HCT116 (cell line): ENCODE data around the gene CLCN1. TPM values are rescaled to one million over a fixed set of nuclear protein-coding genes. Genes with fewer than 3 reads are reported as not detected.

Source experiments
- ATAC-seq: fragments of 200-7000 bp; cut with Tn5 transposase; 2 replicates; pipeline ENCODE4 v1.9.1; 2020; ENCODE audit warnings: mild to moderate bottlenecking, moderate library complexity
- BruUV-seq: library from RNA; stranded (reverse); fragments of 400-500 nt; replicated peaks from 2 replicates; lab custom pipeline; 2021; lab: Mats Ljungman, UMichigan
- CTCF ChIA-PET: fragments of 300-600 bp; sonication (Branson Sonifier 250); formaldehyde crosslinking; loops from one replicate; lab custom pipeline; 2021; ENCODE audit warnings: antibody characterized with exemption; lab: Charles Lee
- POLR2A ChIA-PET: fragments of 300-600, 350-600 bp; sonication (Branson Sonifier 250); formaldehyde crosslinking; loops from one replicate; lab custom pipeline; 2021; ENCODE audit warnings: antibody characterized with exemption; lab: Charles Lee
- RAD21 ChIA-PET, 2 experiments: fragments of 300-600 bp; sonication (Branson Sonifier 250); formaldehyde crosslinking; loops; one replicate each; lab custom pipeline; 2023; ENCODE audit warnings: low total read pairs in 2 of 2; ENCODE audit not compliant: uncharacterized antibody in 2 of 2, unreplicated experiment in 2 of 2, low non-redundant PET in 1 of 2; lab: Charles Lee
- DNase-seq: peaks from one replicate; pipeline ENCODE4 v3.0.0-alpha.2; 2010; ENCODE audit warnings: low read depth, low spot score
- H2AFZ ChIP-seq: fragments of 200-600 bp; shearing (Covaris generic), sonication (generic); 2 replicates; pipeline ENCODE4 v1.6.1; 2017; ENCODE audit warnings: low read depth, mixed run types, mixed read lengths, antibody characterized with exemption, low read length; ENCODE audit not compliant: poor library complexity, severe bottlenecking
- H3K27ac ChIP-seq: 2 replicates; pipeline ENCODE4 v1.5.1; 2012; ENCODE audit warnings: low read depth, low read length
- H3K27me3 ChIP-seq: fragments of 200-600 bp; sonication (generic); 2 replicates; pipeline ENCODE4 v1.6.1; 2016; ENCODE audit warnings: mixed run types, low read length, mixed read lengths; ENCODE audit not compliant: insufficient read depth
- H3K36me3 ChIP-seq, 2 experiments: fragments of 200-500 bp in 1 of 2; fragments of 200-600 bp in 1 of 2; sonication (Bioruptor generic) in 1 of 2; sonication (generic) in 1 of 2; 2 replicates each; pipeline versions ENCODE4 v1.5.1 to v1.6.1; 2014 to 2016; ENCODE audit warnings: low read length in 2 of 2, inconsistent platforms in 1 of 2, mixed read lengths in 1 of 2, mixed run types in 1 of 2; ENCODE audit not compliant: insufficient read depth in 2 of 2, control insufficient read depth in 1 of 2
- H3K4me1 ChIP-seq, 2 experiments: fragments of 200-600 bp in 1 of 2; sonication (generic) in 1 of 2; 2 replicates each; pipeline versions ENCODE4 v1.5.1 to v1.6.1; 2012 to 2017; ENCODE audit warnings: low read length in 2 of 2, inconsistent platforms in 1 of 2, mild to moderate bottlenecking in 1 of 2, mixed read lengths in 1 of 2, mixed run types in 1 of 2, moderate library complexity in 1 of 2; ENCODE audit not compliant: insufficient read depth in 2 of 2, control insufficient read depth in 1 of 2
- H3K4me2 ChIP-seq: fragments of 200-600 bp; sonication (generic); 2 replicates; pipeline ENCODE4 v1.6.1; 2017; ENCODE audit warnings: mixed run types, low read length, mixed read lengths
- H3K4me3 ChIP-seq, 2 experiments: fragments of 200-600 bp in 1 of 2; sonication (generic) in 1 of 2; replicated peaks in 1 of 2; 2 replicates each; pipeline ENCODE4 v1.5.1; 2011 to 2016; ENCODE audit warnings: low read length in 2 of 2, control low read depth in 1 of 2, low read depth in 1 of 2, mild to moderate bottlenecking in 1 of 2, mixed read lengths in 1 of 2, mixed run types in 1 of 2
- H3K79me2 ChIP-seq: fragments of 200-600 bp; sonication (generic); 2 replicates; pipeline ENCODE4 v1.6.1; 2017; ENCODE audit warnings: mild to moderate bottlenecking, mixed run types, low read length, moderate library complexity, mixed read lengths; ENCODE audit not compliant: insufficient read depth
- H3K9ac ChIP-seq: fragments of 200-600 bp; sonication (generic); 2 replicates; pipeline ENCODE4 v1.6.1; 2016; ENCODE audit warnings: low read length, mixed read lengths
- H3K9me2 ChIP-seq: fragments of 200-600 bp; sonication (generic), shearing (Covaris generic); 2 replicates; pipeline ENCODE4 v1.6.1; 2017; ENCODE audit warnings: mixed run types, mild to moderate bottlenecking, moderate library complexity; ENCODE audit not compliant: insufficient read depth
- H3K9me3 ChIP-seq, 2 experiments: fragments of 200-500 bp in 1 of 2; fragments of 200-600 bp in 1 of 2; sonication (Bioruptor generic) in 1 of 2; sonication (generic) in 1 of 2; 2 replicates each; pipeline ENCODE4 v1.6.1; 2014 to 2017; ENCODE audit warnings: low read length in 2 of 2, mixed read lengths in 2 of 2, inconsistent platforms in 1 of 2, low read depth in 1 of 2, mild to moderate bottlenecking in 1 of 2, mixed run types in 1 of 2, moderate library complexity in 1 of 2; ENCODE audit not compliant: control insufficient read depth in 1 of 2, insufficient read depth in 1 of 2
- H4K20me1 ChIP-seq: fragments of 200-600 bp; sonication (generic), shearing (Covaris generic); 2 replicates; pipeline ENCODE4 v1.6.1; 2017; ENCODE audit warnings: mixed run types, mild to moderate bottlenecking, moderate library complexity; ENCODE audit not compliant: insufficient read depth
- CBX3 ChIP-seq: IDR thresholded peaks from 2 replicates; pipeline ENCODE4 v1.6.1; 2012; ENCODE audit warnings: low read depth
- EGR1 ChIP-seq: IDR thresholded peaks from 2 replicates; pipeline ENCODE4 v1.6.1; 2012; ENCODE audit warnings: low read depth
- ELF1 ChIP-seq: IDR thresholded peaks from 2 replicates; pipeline ENCODE4 v1.6.1; 2012; ENCODE audit warnings: low read depth, borderline replicate concordance
- EZH2 ChIP-seq: fragments of 200-600 bp; sonication (generic); IDR thresholded peaks from 2 replicates; pipeline ENCODE4 v1.6.1; 2017; ENCODE audit warnings: antibody characterized with exemption, mixed run types
- POLR2AphosphoS5 ChIP-seq: IDR thresholded peaks from 2 replicates; pipeline ENCODE4 v1.6.1; 2011; ENCODE audit warnings: mild to moderate bottlenecking, low read depth, low read length, moderate library complexity
- REST ChIP-seq: IDR thresholded peaks from 2 replicates; pipeline ENCODE4 v1.6.1; 2012; ENCODE audit warnings: low read depth
- SP1 ChIP-seq: IDR thresholded peaks from 2 replicates; pipeline ENCODE4 v1.6.1; 2012; ENCODE audit warnings: low read depth
- SRF ChIP-seq: IDR thresholded peaks from 2 replicates; pipeline ENCODE4 v1.6.1; 2012; ENCODE audit warnings: low read depth
- TCF7L2 ChIP-seq: IDR thresholded peaks from 2 replicates; pipeline ENCODE4 v1.7.0; 2011; ENCODE audit warnings: borderline replicate concordance, inconsistent platforms; ENCODE audit not compliant: insufficient read depth, insufficient read length; ENCODE audit errors: extremely low read depth
- YY1 ChIP-seq: IDR thresholded peaks from 2 replicates; pipeline ENCODE4 v1.6.1; 2011; ENCODE audit warnings: low read length, low read depth, moderate library complexity, mild to moderate bottlenecking; ENCODE audit not compliant: insufficient replicate concordance; ENCODE audit errors: extremely low read depth
- ZBTB33 ChIP-seq: IDR thresholded peaks from 2 replicates; pipeline ENCODE4 v1.6.1; 2011; ENCODE audit warnings: mild to moderate bottlenecking, low read length, moderate library complexity; ENCODE audit not compliant: insufficient replicate concordance; ENCODE audit errors: extremely low read depth
- ZFX ChIP-seq: fragments of 450-650 bp; IDR thresholded peaks from 2 replicates; pipeline ENCODE4 v1.6.1; 2017
- ZNF274 ChIP-seq: fragments of 200-500 bp; sonication (Bioruptor generic); IDR thresholded peaks from 2 replicates; pipeline ENCODE4 v1.6.1; 2014; ENCODE audit warnings: mild to moderate bottlenecking, low read depth, low read length, inconsistent platforms
- intact Hi-C: fragments of 100-400 bp; cut with micrococcal nuclease; formaldehyde crosslinking; loops from 2 replicates; pipeline ENCODE4 v1.10.0; 2022
- total RNA-seq: library from RNA; stranded (reverse); gene quantifications from one replicate; pipeline ENCODE4 v1.2.1, GENCODE V29; 2021; ENCODE audit not compliant: unreplicated experiment
- TF ChIP-seq, protein P1 (sequence below), 3 experiments: fragments of 200-600 bp in 1 of 3; sonication (generic) in 1 of 3; IDR thresholded peaks in 2 of 3; conservative IDR thresholded peaks in 1 of 3; 2 replicates each; pipeline ENCODE4 v1.5.1; 2012 to 2017; ENCODE audit warnings: low read depth in 2 of 3, low read length in 2 of 3, antibody characterized with exemption in 1 of 3, borderline replicate concordance in 1 of 3, control low read depth in 1 of 3, mild to moderate bottlenecking in 1 of 3, mixed read lengths in 1 of 3, mixed run types in 1 of 3, moderate library complexity in 1 of 3; ENCODE audit not compliant: insufficient read depth in 1 of 3

The CLCN1 gene
- total RNA-seq, 1 experiment from 2014 or later: 0.47 TPM

DNA sequence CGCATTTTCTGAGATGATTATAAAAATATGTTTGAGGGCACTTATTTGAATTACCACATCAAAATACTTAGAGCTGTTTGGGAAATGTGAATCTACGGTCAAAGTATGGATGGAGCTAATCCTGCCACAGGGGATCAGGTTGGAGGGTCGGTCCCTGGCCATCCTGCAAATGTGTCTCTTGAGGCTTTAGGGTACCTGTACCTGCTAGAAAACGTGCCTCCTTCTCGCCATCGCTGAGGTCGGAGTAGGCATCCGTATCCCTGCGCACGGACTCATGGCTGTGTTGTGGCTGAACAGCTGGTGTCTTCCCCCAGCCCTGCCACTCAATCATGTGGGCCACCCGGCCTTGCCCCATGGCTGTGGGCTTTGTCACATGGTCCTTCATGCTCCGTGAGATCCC, 42.7 kb downstream of the CLCN1 start:
- H3K27me3 ChIP-seq: no peaks in the 10 kb centered on the region

More for the DNA sequence above, 42.7 kb downstream of the CLCN1 start:
- Histone ChIP-seq H3K9ac (no peak overlapping the region), H3K4me2 (no peak overlapping the region), H3K9me3 (no peaks in the 10 kb centered on the region), H3K9me2 (no peaks in the 10 kb centered on the region), H3K27ac (no peak overlapping the region), H3K4me1 (peaks cover 0 to 6% of the 10 kb centered on the region in 2 experiments; a peak in 1 of 4 replicates), H4K20me1 (no peaks in the 10 kb centered on the region), H3K4me3 (no peak overlapping the region), H3K79me2 (no peaks in the 10 kb centered on the region), H3K36me3 (no peaks in the 10 kb centered on the region), H2AFZ (no peak overlapping the region)
- ChIA-PET CTCF (no interaction called here), RAD21 (no interaction called here), POLR2A (no interaction called here)
- TF ChIP-seq REST: no peak
- no peak for TF ChIP-seq SRF
- no peak for TF ChIP-seq SP1
- no peak for TF ChIP-seq POLR2AphosphoS5
- no peak for TF ChIP-seq TCF7L2
- no peak for TF ChIP-seq EZH2
- TF ChIP-seq CBX3: no peak
- no peak for TF ChIP-seq ZBTB33
- TF ChIP-seq YY1: no peak
- no peak for TF ChIP-seq EGR1
- TF ChIP-seq, protein P1, sequence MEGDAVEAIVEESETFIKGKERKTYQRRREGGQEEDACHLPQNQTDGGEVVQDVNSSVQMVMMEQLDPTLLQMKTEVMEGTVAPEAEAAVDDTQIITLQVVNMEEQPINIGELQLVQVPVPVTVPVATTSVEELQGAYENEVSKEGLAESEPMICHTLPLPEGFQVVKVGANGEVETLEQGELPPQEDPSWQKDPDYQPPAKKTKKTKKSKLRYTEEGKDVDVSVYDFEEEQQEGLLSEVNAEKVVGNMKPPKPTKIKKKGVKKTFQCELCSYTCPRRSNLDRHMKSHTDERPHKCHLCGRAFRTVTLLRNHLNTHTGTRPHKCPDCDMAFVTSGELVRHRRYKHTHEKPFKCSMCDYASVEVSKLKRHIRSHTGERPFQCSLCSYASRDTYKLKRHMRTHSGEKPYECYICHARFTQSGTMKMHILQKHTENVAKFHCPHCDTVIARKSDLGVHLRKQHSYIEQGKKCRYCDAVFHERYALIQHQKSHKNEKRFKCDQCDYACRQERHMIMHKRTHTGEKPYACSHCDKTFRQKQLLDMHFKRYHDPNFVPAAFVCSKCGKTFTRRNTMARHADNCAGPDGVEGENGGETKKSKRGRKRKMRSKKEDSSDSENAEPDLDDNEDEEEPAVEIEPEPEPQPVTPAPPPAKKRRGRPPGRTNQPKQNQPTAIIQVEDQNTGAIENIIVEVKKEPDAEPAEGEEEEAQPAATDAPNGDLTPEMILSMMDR (IDR thresholded peaks at IDR 0.05 in 2 of 3, conservative IDR thresholded peaks at IDR 0.05 in 1 of 3; ENCODE audit: borderline replicate concordance in 1 of 3, insufficient read depth in 1 of 3, low read depth in 2 of 3, low read length in 2 of 3): no peak
- TF ChIP-seq ZNF274: no peak
- no peak for TF ChIP-seq ZFX
- TF ChIP-seq ELF1: no peak
- BruUV-seq: no TSS peak
- intact Hi-C loops: no loop called here
- no peak for ATAC-seq
- no peak for DNase-seq
